GM19023 (cell line): ENCODE results near the gene PTPRN.
"Not testable (repeated sequence)": the region's sequence is repeated elsewhere in the genome, so short reads cannot be mapped to it uniquely, and the experiment has no call there.

Source experiments
- ATAC-seq: cut with Tn5 transposase; IDR thresholded peaks from one replicate; pipeline ENCODE4 v1.9.1; 2021; ENCODE audit warnings: mild to moderate bottlenecking, moderate library complexity; ENCODE audit not compliant: unreplicated experiment

Gene PTPRN

GRCh38 chr2:219289195-219289536, 20.0 kb downstream of the PTPRN start:
- ATAC-seq = no peak

- ATAC-seq = no peak
These were observed 21.5 kb downstream of the PTPRN start for GRCh38 chr2:219287580-219288265.

GRCh38 chr2:219287116-219287440, 22.1 kb downstream of the PTPRN start:
- not testable (repeated sequence) for ATAC-seq

- no peak for ATAC-seq
These were observed 22.6 kb downstream of the PTPRN start for GRCh38 chr2:219286436-219287115.

GRCh38 chr2:219285894-219286425, 23.2 kb downstream of the PTPRN start:
- no peak for ATAC-seq

GRCh38 chr2:219285373-219285735, 23.8 kb downstream of the PTPRN start:
- ATAC-seq = no peak

GRCh38 chr2:219284501-219285372, 24.5 kb downstream of the PTPRN start:
- ATAC-seq = no peak

GRCh38 chr2:219282943-219283581, 26.1 kb downstream of the PTPRN start:
- ATAC-seq = no peak

- no peak for ATAC-seq
These were observed 26.8 kb downstream of the PTPRN start for GRCh38 chr2:219282375-219282774.

GRCh38 chr2:219281588-219281987, 27.6 kb downstream of the PTPRN start:
- no peak for ATAC-seq

- no peak for ATAC-seq
These were observed 28.6 kb downstream of the PTPRN start for GRCh38 chr2:219280651-219281050.

- ATAC-seq = no peak
These were observed 29.2 kb downstream of the PTPRN start for GRCh38 chr2:219279916-219280516.

GRCh38 chr2:219279151-219279915, 29.9 kb downstream of the PTPRN start, which contains the start of gene DNAJB2:
DNAJB2 (plus strand) TSS chr2:219279366; CDS start chr2:219279834, 468 bp downstream.
- peak; percentile 87 for ATAC-seq

GRCh38 chr2:219278655-219279150, 30.5 kb downstream of the PTPRN start:
- ATAC-seq = no peak

GRCh38 chr2:219277703-219278654, 31.2 kb downstream of the PTPRN start:
- no peak for ATAC-seq

GRCh38 chr2:219274361-219274921, 34.8 kb downstream of the PTPRN start:
- no peak for ATAC-seq

GRCh38 chr2:219273937-219274336, 35.3 kb downstream of the PTPRN start:
- ATAC-seq = no peak

GRCh38 chr2:219272995-219273394, 36.2 kb downstream of the PTPRN start:
- no peak for ATAC-seq
